GM12891 (cell line): Measurements from ENCODE around the gene KCNK4.

Experiments
- POLR2A ChIP-seq: IDR thresholded peaks from 2 replicates; pipeline ENCODE4 v1.6.1; 2011; ENCODE audit warnings: low read depth, low read length, control low read depth
- POLR2AphosphoS5 ChIP-seq: IDR thresholded peaks from 2 replicates; pipeline ENCODE4 v1.6.1; 2011; ENCODE audit warnings: low read depth, low read length, control low read depth

DNA sequence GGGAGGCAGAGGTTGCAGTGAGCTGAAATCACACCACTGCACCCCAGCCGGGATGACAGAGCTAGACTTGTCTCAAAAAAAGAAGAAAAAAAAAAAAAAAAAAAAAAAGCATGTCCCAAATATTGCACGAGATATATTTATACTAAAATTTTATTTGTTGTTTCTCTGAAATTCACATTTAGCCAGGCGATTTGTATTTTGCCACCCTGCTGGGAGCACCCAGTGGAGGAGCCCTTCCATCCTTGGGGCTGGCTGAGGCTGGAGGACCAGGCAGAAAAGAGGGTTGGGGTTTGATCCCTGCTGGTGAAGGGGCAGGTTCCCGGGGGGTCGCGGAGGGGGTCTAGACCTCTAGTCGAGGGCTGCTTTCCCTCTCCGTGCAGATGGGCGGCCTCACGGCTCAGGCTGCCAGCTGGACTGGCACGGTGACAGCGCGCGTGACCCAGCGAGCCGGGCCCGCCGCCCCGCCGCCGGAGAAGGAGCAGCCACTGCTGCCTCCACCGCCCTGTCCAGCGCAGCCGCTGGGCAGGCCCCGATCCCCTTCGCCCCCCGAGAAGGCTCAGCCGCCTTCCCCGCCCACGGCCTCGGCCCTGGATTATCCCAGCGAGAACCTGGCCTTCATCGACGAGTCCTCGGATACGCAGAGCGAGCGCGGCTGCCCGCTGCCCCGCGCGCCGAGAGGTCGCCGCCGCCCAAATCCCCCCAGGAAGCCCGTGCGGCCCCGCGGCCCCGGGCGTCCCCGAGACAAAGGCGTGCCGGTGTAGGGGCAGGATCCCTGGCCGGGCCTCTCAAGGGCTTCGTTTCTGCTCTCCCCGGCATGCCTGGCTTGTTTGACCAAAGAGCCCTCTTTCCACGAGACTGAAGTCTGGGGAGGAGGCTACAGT is 8.1 kb downstream of the KCNK4 start:
- TF ChIP-seq POLR2AphosphoS5 (no peak), POLR2A (no peak)
